Activated CD4-positive, alpha-beta T cell treated with anti-CD3 and anti-CD28 coated beads for 1 hour (primary cell): ENCODE measurements around the gene PRAMEF33.
"Not testable (repeated sequence)": the region's sequence is repeated elsewhere in the genome, so short reads cannot be mapped to it uniquely, and the experiment has no call there.

Experiments
- DNase-seq: peaks from one replicate; pipeline ENCODE4 v3.0.0-alpha.2; 2020

The PRAMEF33 gene

GRCh38 chr1:13303239-13303638, at the start of gene PRAMEF33:
Gene PRAMEF33 (plus strand): TSS chr1:13303539. CDS start chr1:13305955, 2,416 bp downstream.
- DNase-seq = not testable (repeated sequence)

GRCh38 chr1:13253898-13254297, 49.4 kb upstream of the PRAMEF33 start, which contains the start of gene PRAMEF5:
Gene PRAMEF5 (plus strand): TSS chr1:13254198. CDS start chr1:13259269, 5,071 bp downstream.
- not testable (repeated sequence) for DNase-seq

GRCh38 chr1:13265124-13265523, 38.2 kb upstream of the PRAMEF33 start:
- DNase-seq = not testable (repeated sequence)

GRCh38 chr1:13277016-13277415, 26.3 kb upstream of the PRAMEF33 start:
- DNase-seq = not testable (repeated sequence)

GRCh38 chr1:13279617-13280016, 23.7 kb upstream of the PRAMEF33 start:
- not testable (repeated sequence) for DNase-seq

GRCh38 chr1:13285037-13285436, 18.3 kb upstream of the PRAMEF33 start, which contains the start of gene PRAMEF8:
Gene PRAMEF8 (minus strand): TSS chr1:13285137. CDS start chr1:13284091, 1,046 bp downstream.
- DNase-seq = not testable (repeated sequence)

- not testable (repeated sequence) for DNase-seq
Measured at GRCh38 chr1:13289030-13289429, 14.3 kb upstream of the PRAMEF33 start.

GRCh38 chr1:13297216-13297931, 6.0 kb upstream of the PRAMEF33 start:
- not testable (repeated sequence) for DNase-seq

GRCh38 chr1:13298699-13299098, 4.6 kb upstream of the PRAMEF33 start:
- not testable (repeated sequence) for DNase-seq

GRCh38 chr1:13302197-13302596, 1.1 kb upstream of the PRAMEF33 start:
- not testable (repeated sequence) for DNase-seq

GRCh38 chr1:13315281-13315680, 11.9 kb downstream of the PRAMEF33 start, which contains the start of gene PRAMEF15:
Gene PRAMEF15 (plus strand): TSS chr1:13315581. CDS start chr1:13318408, 2,827 bp downstream.
- DNase-seq = not testable (repeated sequence)

- not testable (repeated sequence) for DNase-seq
Measured at GRCh38 chr1:13342496-13342895, 39.2 kb downstream of the PRAMEF33 start.

GRCh38 chr1:13347034-13347433, 43.7 kb downstream of the PRAMEF33 start, which contains the start of gene PRAMEF14:
Gene PRAMEF14 (minus strand): TSS chr1:13347134. CDS start chr1:13345314, 1,820 bp downstream.
- not testable (repeated sequence) for DNase-seq

GRCh38 chr1:13353476-13353875, 50.1 kb downstream of the PRAMEF33 start:
- not testable (repeated sequence) for DNase-seq

- not testable (repeated sequence) for DNase-seq
Measured at GRCh38 chr1:13354475-13354874, 51.1 kb downstream of the PRAMEF33 start.

GRCh38 chr1:13356774-13357173, 53.4 kb downstream of the PRAMEF33 start:
- DNase-seq = not testable (repeated sequence)
